Activated T-helper 1 cell treated with anti-CD3 and anti-CD28 coated beads, Interleukin-12 subunit alpha, Interleukin-12 subunit beta, Interleukin-2, Interleukin-4 antibody, amounts not matched to agents 30 ng/mL and 10 ng/mL and 1 ng/mL, durations not matched to agents 14 hours and 24 hours and 36 hours (primary cell): ENCODE measurements around the gene HOXC13. TPM values are rescaled to one million over a fixed set of nuclear protein-coding genes. Genes with fewer than 3 reads are reported as not detected.

Source experiments
- DNase-seq: peaks from one replicate; pipeline ENCODE4 v3.0.0; 2021; ENCODE audit warnings: low spot score
- H3K27ac Mint-ChIP-seq: one replicate; pipeline ENCODE4 v1.8.0; 2021; ENCODE audit warnings: mild to moderate bottlenecking, mixed read lengths
- H3K27me3 Mint-ChIP-seq: one replicate; pipeline ENCODE4 v1.8.0; 2022; ENCODE audit warnings: mild to moderate bottlenecking, moderate library complexity, mixed read lengths; ENCODE audit not compliant: insufficient read depth
- H3K36me3 Mint-ChIP-seq: one replicate; pipeline ENCODE4 v1.8.0; 2021; ENCODE audit warnings: low read depth, mixed read lengths
- H3K4me1 Mint-ChIP-seq: one replicate; pipeline ENCODE4 v1.8.0; 2021; ENCODE audit warnings: low read depth, mixed read lengths
- H3K4me3 Mint-ChIP-seq: one replicate; pipeline ENCODE4 v1.8.0; 2021; ENCODE audit warnings: mild to moderate bottlenecking, moderate library complexity, mixed read lengths
- H3K9me3 Mint-ChIP-seq: one replicate; pipeline ENCODE4 v1.8.0; 2021; ENCODE audit warnings: mixed read lengths
- intact Hi-C: fragments of 100-400 bp; cut with micrococcal nuclease; formaldehyde crosslinking; loops from one replicate; pipeline ENCODE4 v1.15.1; 2024
- total RNA-seq: library from RNA; stranded (reverse); gene quantifications from 2 replicates; pipeline ENCODE4 v1.2.3, GENCODE V29; 2022

Gene HOXC13
- total RNA-seq: not detected in 2 replicates

- Mint-ChIP-seq H3K4me3 (no peak within 1 kb of the TSS), H3K4me1 (no peaks in the 10 kb centered on the region), H3K27me3 (peaks cover 79% of the 10 kb centered on the region), H3K9me3 (no peaks in the 10 kb centered on the region), H3K36me3 (no peaks in the 10 kb centered on the region), H3K27ac (peak within 1 kb of the TSS; percentile 31)
- no peak for DNase-seq
- intact Hi-C loops: loop anchor here (10.0 kb wide), 1 partner anchor 46 kb away; the partner anchor contains the start of gene HOXC10
Observed at GRCh38 chr12:53938326-53939140, at the start of gene HOXC13. Gene HOXC13 (plus strand): TSS chr12:53938831. CDS start chr12:53938907, 76 bp downstream.

GRCh38 chr12:53890081-53890480, 48.5 kb upstream of the HOXC13 start:
- H3K9me3 Mint-ChIP-seq: no peaks in the 10 kb centered on the region
- peaks cover 22% of the 10 kb centered on the region for H3K27me3 Mint-ChIP-seq
- no peak overlapping the region for H3K4me3 Mint-ChIP-seq
- no peaks in the 10 kb centered on the region for H3K4me1 Mint-ChIP-seq
- H3K36me3 Mint-ChIP-seq: no peaks in the 10 kb centered on the region
- DNase-seq: no peak
- H3K27ac Mint-ChIP-seq: no peak overlapping the region
- intact Hi-C loops: no loop called here

- DNase-seq: no peak
- H3K9me3 Mint-ChIP-seq: no peaks in the 10 kb centered on the region
- H3K27me3 Mint-ChIP-seq: peaks cover 22% of the 10 kb centered on the region
- H3K27ac Mint-ChIP-seq: no peak overlapping the region
- no peaks in the 10 kb centered on the region for H3K4me1 Mint-ChIP-seq
- H3K4me3 Mint-ChIP-seq: no peak overlapping the region
- H3K36me3 Mint-ChIP-seq: no peaks in the 10 kb centered on the region
- intact Hi-C loops: no loop called here
Observed at GRCh38 chr12:53892762-53893395, 45.8 kb upstream of the HOXC13 start.

GRCh38 chr12:53899230-53899629, 39.4 kb upstream of the HOXC13 start:
- no peaks in the 10 kb centered on the region for H3K9me3 Mint-ChIP-seq
- intact Hi-C loops: no loop called here
- H3K36me3 Mint-ChIP-seq: no peaks in the 10 kb centered on the region
- no peaks in the 10 kb centered on the region for H3K4me1 Mint-ChIP-seq
- no peak for DNase-seq
- H3K4me3 Mint-ChIP-seq: no peak overlapping the region
- H3K27me3 Mint-ChIP-seq: peaks cover 38% of the 10 kb centered on the region
- no peak overlapping the region for H3K27ac Mint-ChIP-seq

GRCh38 chr12:53907103-53907502, 31.5 kb upstream of the HOXC13 start:
- Mint-ChIP-seq H3K9me3 (no peaks in the 10 kb centered on the region), H3K27me3 (peaks cover 24% of the 10 kb centered on the region), H3K4me1 (no peaks in the 10 kb centered on the region), H3K4me3 (no peak overlapping the region), H3K27ac (no peak overlapping the region), H3K36me3 (no peaks in the 10 kb centered on the region)
- DNase-seq: no peak
- intact Hi-C loops: no loop called here

GRCh38 chr12:53916788-53917655, 21.6 kb upstream of the HOXC13 start:
- Mint-ChIP-seq H3K9me3 (no peaks in the 10 kb centered on the region), H3K36me3 (no peaks in the 10 kb centered on the region), H3K4me3 (no peak overlapping the region), H3K4me1 (no peaks in the 10 kb centered on the region), H3K27me3 (peaks cover 56% of the 10 kb centered on the region), H3K27ac (no peak overlapping the region)
- DNase-seq: no peak
- intact Hi-C loops: no loop called here

- H3K4me1 Mint-ChIP-seq: no peaks in the 10 kb centered on the region
- peaks cover 85% of the 10 kb centered on the region for H3K27me3 Mint-ChIP-seq
- intact Hi-C loops: no loop called here
- no peak overlapping the region for H3K27ac Mint-ChIP-seq
- H3K4me3 Mint-ChIP-seq: no peak overlapping the region
- DNase-seq: no peak
- no peaks in the 10 kb centered on the region for H3K9me3 Mint-ChIP-seq
- H3K36me3 Mint-ChIP-seq: no peaks in the 10 kb centered on the region
Observed at GRCh38 chr12:53924521-53925405, 13.9 kb upstream of the HOXC13 start.

- H3K4me3 Mint-ChIP-seq: no peak overlapping the region
- intact Hi-C loops: no loop called here
- DNase-seq: no peak
- H3K27me3 Mint-ChIP-seq: peaks cover 90% of the 10 kb centered on the region
- H3K27ac Mint-ChIP-seq: no peak overlapping the region
- H3K36me3 Mint-ChIP-seq: no peaks in the 10 kb centered on the region
- H3K9me3 Mint-ChIP-seq: no peaks in the 10 kb centered on the region
- no peaks in the 10 kb centered on the region for H3K4me1 Mint-ChIP-seq
Observed at GRCh38 chr12:53927220-53928029, 11.2 kb upstream of the HOXC13 start.

GRCh38 chr12:53928054-53928835, 10.4 kb upstream of the HOXC13 start:
- no peaks in the 10 kb centered on the region for H3K36me3 Mint-ChIP-seq
- intact Hi-C loops: no loop called here
- H3K27me3 Mint-ChIP-seq: peaks cover 91% of the 10 kb centered on the region
- DNase-seq: no peak
- no peak overlapping the region for H3K4me3 Mint-ChIP-seq
- H3K4me1 Mint-ChIP-seq: no peaks in the 10 kb centered on the region
- H3K9me3 Mint-ChIP-seq: no peaks in the 10 kb centered on the region
- no peak overlapping the region for H3K27ac Mint-ChIP-seq

GRCh38 chr12:53929527-53929926, 9.1 kb upstream of the HOXC13 start:
- H3K4me3 Mint-ChIP-seq: no peak overlapping the region
- no peak overlapping the region for H3K27ac Mint-ChIP-seq
- intact Hi-C loops: no loop called here
- H3K36me3 Mint-ChIP-seq: no peaks in the 10 kb centered on the region
- peaks cover 91% of the 10 kb centered on the region for H3K27me3 Mint-ChIP-seq
- no peak for DNase-seq
- no peaks in the 10 kb centered on the region for H3K9me3 Mint-ChIP-seq
- H3K4me1 Mint-ChIP-seq: no peaks in the 10 kb centered on the region

GRCh38 chr12:53930591-53931255, 7.9 kb upstream of the HOXC13 start:
- H3K36me3 Mint-ChIP-seq: no peaks in the 10 kb centered on the region
- H3K4me1 Mint-ChIP-seq: no peaks in the 10 kb centered on the region
- H3K27ac Mint-ChIP-seq: no peak overlapping the region
- no peak for DNase-seq
- intact Hi-C loops: loop anchor here (10.0 kb wide), 1 partner anchor 54 kb away; the partner anchor contains the start of gene HOXC10
- no peak overlapping the region for H3K4me3 Mint-ChIP-seq
- peaks cover 90% of the 10 kb centered on the region for H3K27me3 Mint-ChIP-seq
- no peaks in the 10 kb centered on the region for H3K9me3 Mint-ChIP-seq
